ENCODE measurements around the gene CMTM1. TPM values are rescaled to one million over a fixed set of nuclear protein-coding genes. Genes with fewer than 3 reads are reported as not detected.

Gene CMTM1
- total RNA-seq, 6 experiments from 2014 or later: 0.69 to 1.6 (median 0.90) TPM; not detected in 1

GRCh38 chr16:66554021-66554420 is 12.2 kb upstream of the CMTM1 start:
- no peak overlapping the region for H3K27ac ChIP-seq
- no peaks in the 10 kb centered on the region for H3K27me3 ChIP-seq
- H3K36me3 ChIP-seq: no peaks in the 10 kb centered on the region
- no peaks in the 10 kb centered on the region for H3K9me3 ChIP-seq
- WGBS (ENCODE audit: insufficient coverage, low coverage, low lambda C conversion rate, missing lambda C conversion rate): 83% methylated on average over 3 of the region's 3 CpGs
- ATAC-seq (no peak), DNase-seq (no peak)
- peaks cover 0 to 26% (median 3%) of the 10 kb centered on the region in 4 donors for H3K4me1 ChIP-seq
- intact Hi-C loops (cut with DNase I): no loop called here
- H3K4me3 ChIP-seq: peak overlapping the region in 1 of 3 donors; percentile 66
- TF ChIP-seq POLR2A (IDR thresholded peaks at IDR 0.05) (no peak), CTCF (IDR thresholded peaks at IDR 0.05) (no peak)

GRCh38 chr16:66554495-66554894 is 11.7 kb upstream of the CMTM1 start:
- no peak for TF ChIP-seq POLR2A (IDR thresholded peaks at IDR 0.05)
- no peak for TF ChIP-seq CTCF (IDR thresholded peaks at IDR 0.05)
- intact Hi-C loops (cut with DNase I): no loop called here
- no peak for ATAC-seq
- peaks cover 0 to 3% (median 0%) of the 10 kb centered on the region in 4 donors for H3K36me3 ChIP-seq
- H3K4me1 ChIP-seq: peaks cover 0 to 24% (median 3%) of the 10 kb centered on the region in 4 donors
- H3K27ac ChIP-seq: no peak overlapping the region
- no peak overlapping the region for H3K4me3 ChIP-seq
- H3K9me3 ChIP-seq: no peaks in the 10 kb centered on the region
- DNase-seq: no peak
- no peaks in the 10 kb centered on the region for H3K27me3 ChIP-seq
- WGBS (ENCODE audit: insufficient coverage, low coverage, low lambda C conversion rate, missing lambda C conversion rate): 79% methylated on average over 4 of the region's 6 CpGs

GRCh38 chr16:66560107-66560506 is 6.1 kb upstream of the CMTM1 start:
- Histone ChIP-seq H3K9me3 (no peaks in the 10 kb centered on the region), H3K4me3 (no peak overlapping the region), H3K27ac (no peak overlapping the region), H3K36me3 (peaks cover 0 to 3% (median 0%) of the 10 kb centered on the region in 4 donors), H3K4me1 (no peaks in the 10 kb centered on the region), H3K27me3 (no peaks in the 10 kb centered on the region)
- intact Hi-C loops (cut with DNase I): no loop called here
- peak in 3 of 4 donors; percentile 20 to 66 (median 51) for ATAC-seq
- WGBS (ENCODE audit: insufficient coverage, low coverage, low lambda C conversion rate, missing lambda C conversion rate): 64% methylated on average over 1 of the region's 1 CpG
- TF ChIP-seq POLR2A (IDR thresholded peaks at IDR 0.05): no peak
- no peak for TF ChIP-seq CTCF (IDR thresholded peaks at IDR 0.05)
- no peak for DNase-seq

GRCh38 chr16:66561381-66562080 is 4.7 kb upstream of the CMTM1 start:
- Histone ChIP-seq H3K9me3 (no peaks in the 10 kb centered on the region), H3K27ac (no peak overlapping the region), H3K27me3 (no peaks in the 10 kb centered on the region), H3K4me1 (no peaks in the 10 kb centered on the region), H3K4me3 (no peak overlapping the region), H3K36me3 (peaks cover 0 to 3% (median 0%) of the 10 kb centered on the region in 4 donors)
- TF ChIP-seq POLR2A (IDR thresholded peaks at IDR 0.05): no peak
- no peak for TF ChIP-seq CTCF (IDR thresholded peaks at IDR 0.05)
- 93% methylated on average over 3 of the region's 3 CpGs for WGBS (ENCODE audit: insufficient coverage, low coverage, low lambda C conversion rate, missing lambda C conversion rate)
- ATAC-seq: no peak
- intact Hi-C loops (cut with DNase I): no loop called here
- DNase-seq: no peak

Data from right lobe of liver (tissue), 6 donors.